Sigmoid colon (tissue), 7 donors: ENCODE data around the gene FGFR4. TPM values are rescaled to one million over a fixed set of nuclear protein-coding genes. Genes with fewer than 3 reads are reported as not detected.

ENCODE experiments used
- DNase-seq: peaks from one replicate; pipeline ENCODE4 v3.0.0-alpha.2; 2019
- H3K27ac ChIP-seq, 4 donors: fragments of 200-600 bp; sonication (generic); one replicate each; pipeline ENCODE4 v1.5.1; 2016 to 2019; ENCODE audit warnings: mild to moderate bottlenecking in 1 of 4
- H3K27me3 ChIP-seq, 3 donors: fragments of 200-600 bp; sonication (generic); one replicate each; pipeline ENCODE4 v1.5.1; 2019; ENCODE audit warnings: mild to moderate bottlenecking in 1 of 3
- H3K36me3 ChIP-seq, 4 donors: fragments of 200-600 bp; sonication (generic); one replicate each; pipeline ENCODE4 v1.5.1; 2016 to 2019
- H3K4me1 ChIP-seq, 4 donors: fragments of 200-600 bp; sonication (generic); one replicate each; pipeline ENCODE4 v1.5.1; 2017 to 2019
- H3K4me3 ChIP-seq, 4 donors: fragments of 200-600 bp; sonication (generic); one replicate each; pipeline ENCODE4 v1.5.1; 2017 to 2019; ENCODE audit warnings: mild to moderate bottlenecking in 2 of 4, moderate library complexity in 1 of 4
- H3K9me3 ChIP-seq, 4 donors: fragments of 200-600 bp in 3 of 4; sonication (generic) in 3 of 4; one replicate each; pipeline versions ENCODE4 v1.5.1 to v1.6.1; 2013 to 2019
- CTCF ChIP-seq, 4 experiments: fragments of 450-650 bp in 3 of 4; fragments of 200-600 bp in 1 of 4; IDR thresholded peaks; one replicate each; pipeline ENCODE4 v1.5.1; 2016 to 2019; ENCODE audit warnings: antibody characterized with exemption in 4 of 4, mild to moderate bottlenecking in 3 of 4, moderate library complexity in 2 of 4
- EP300 ChIP-seq, 4 donors: sonication (generic); formaldehyde crosslinking; IDR thresholded peaks; one replicate each; pipeline ENCODE4 v1.6.1; 2017; ENCODE audit warnings: antibody characterized with exemption in 4 of 4
- POLR2A ChIP-seq, 2 donors: fragments of 450-650 bp; IDR thresholded peaks; one replicate each; pipeline ENCODE4 v1.6.1; 2016; ENCODE audit warnings: antibody characterized with exemption in 2 of 2, mild to moderate bottlenecking in 2 of 2, moderate library complexity in 2 of 2
- POLR2AphosphoS5 ChIP-seq, 4 donors: sonication (generic); formaldehyde crosslinking; IDR thresholded peaks; one replicate each; pipeline ENCODE4 v1.6.1; 2017; ENCODE audit warnings: antibody characterized with exemption in 4 of 4
- WGBS, 2 donors: extraction: QIAGEN DNeasy Blood & Tissue Kit; methylation state at CpG; one replicate each; pipeline ENCODE4 v1.1.7; 2013; 5-methylcytosine and 5-hydroxymethylcytosine counted together
- intact Hi-C: fragments of 100-400 bp; cut with DNase I; formaldehyde crosslinking; loops from one replicate; pipeline ENCODE4 v1.15.1; 2023
- polyA plus RNA-seq, 3 donors: library from polyadenylated mRNA; stranded (reverse); fragments of 200-250 nt; gene quantifications; one replicate each; pipeline ENCODE4 v1.2.3, GENCODE V29; 2013
- total RNA-seq, 4 donors: library from RNA; depleted of rRNA; stranded (reverse); fragments of >200 nt; gene quantifications; one replicate each; pipeline ENCODE4 v1.1.0, GENCODE V29; 2016
- donor health status: healthy with polysubstance abuse.
- donor health status: Bipolar disorder and iron deficiency.
- donor health status: healthy.

The FGFR4 gene
- total and polyA plus RNA-seq, 7 donors, result 3.0 to 45.0 (median 6.6) TPM

- Histone ChIP-seq H3K4me1 (peaks cover 0 to 23% (median 4%) of the 10 kb centered on the region in 4 donors), H3K27ac (no peak overlapping the region), H3K27me3 (peaks cover 0 to 10% (median 10%) of the 10 kb centered on the region in 3 donors), H3K4me3 (no peak overlapping the region), H3K9me3 (no peaks in the 10 kb centered on the region), H3K36me3 (no peaks in the 10 kb centered on the region)
- intact Hi-C loops, result no loop called here
- WGBS, 2 donors, result 92 to 95% methylated on average over 40 of the region's 40 CpGs
- no peak for DNase-seq
- no peak for TF ChIP-seq POLR2A (IDR thresholded peaks at IDR 0.05)
- TF ChIP-seq EP300 (IDR thresholded peaks at IDR 0.05), result no peak
- no peak for TF ChIP-seq CTCF (IDR thresholded peaks at IDR 0.05)
- no peak for TF ChIP-seq POLR2AphosphoS5 (IDR thresholded peaks at IDR 0.05)
Measured at GRCh38 chr5:177093082-177093712, 6.5 kb downstream of the FGFR4 start.

GRCh38 chr5:177093803-177094202 is 7.1 kb downstream of the FGFR4 start:
- Histone ChIP-seq H3K27ac (peak overlapping the region in 1 of 4 donors; percentile 23), H3K36me3 (no peaks in the 10 kb centered on the region), H3K9me3 (no peaks in the 10 kb centered on the region), H3K4me3 (no peak overlapping the region), H3K4me1 (peaks cover 0 to 23% (median 4%) of the 10 kb centered on the region in 4 donors), H3K27me3 (peaks cover 0 to 4% (median 4%) of the 10 kb centered on the region in 3 donors)
- no peak for TF ChIP-seq POLR2A (IDR thresholded peaks at IDR 0.05)
- TF ChIP-seq CTCF (IDR thresholded peaks at IDR 0.05), result no peak
- no peak for TF ChIP-seq EP300 (IDR thresholded peaks at IDR 0.05)
- no peak for TF ChIP-seq POLR2AphosphoS5 (IDR thresholded peaks at IDR 0.05)
- WGBS, 2 donors, result 90 to 96% methylated on average over 6 of the region's 6 CpGs
- intact Hi-C loops, result no loop called here
- DNase-seq, result no peak

GRCh38 chr5:177094224-177095087 is 7.7 kb downstream of the FGFR4 start:
- DNase-seq, result peak; percentile 96
- intact Hi-C loops, result no loop called here
- H3K27me3 ChIP-seq, result no peaks in the 10 kb centered on the region
- 72 to 76% methylated on average over 12 of the region's 12 CpGs for WGBS, 2 donors
- TF ChIP-seq CTCF (IDR thresholded peaks at IDR 0.05), result no peak
- TF ChIP-seq POLR2AphosphoS5 (IDR thresholded peaks at IDR 0.05), result peak; percentile 67 to 90 (median 85)
- no peak for TF ChIP-seq POLR2A (IDR thresholded peaks at IDR 0.05)
- TF ChIP-seq EP300 (IDR thresholded peaks at IDR 0.05), result peak in 1 of 4 donors; percentile 47
- H3K9me3 ChIP-seq, result no peaks in the 10 kb centered on the region
- H3K4me3 ChIP-seq, result no peak overlapping the region
- H3K36me3 ChIP-seq, result no peaks in the 10 kb centered on the region
- H3K4me1 ChIP-seq, result peaks cover 0 to 19% (median 4%) of the 10 kb centered on the region in 4 donors
- peak overlapping the region in 3 of 4 donors; percentile 20 to 53 (median 45) for H3K27ac ChIP-seq

GRCh38 chr5:177095088-177095669 is 8.5 kb downstream of the FGFR4 start:
- intact Hi-C loops, result no loop called here
- Histone ChIP-seq H3K4me3 (no peak overlapping the region), H3K4me1 (peaks cover 0 to 13% (median 4%) of the 10 kb centered on the region in 4 donors), H3K36me3 (no peaks in the 10 kb centered on the region), H3K27ac (peak overlapping the region in 3 of 4 donors; percentile 20 to 53 (median 45)), H3K9me3 (no peaks in the 10 kb centered on the region), H3K27me3 (no peaks in the 10 kb centered on the region)
- no peak for DNase-seq
- no peak for TF ChIP-seq POLR2A (IDR thresholded peaks at IDR 0.05)
- TF ChIP-seq EP300 (IDR thresholded peaks at IDR 0.05), result no peak
- TF ChIP-seq CTCF (IDR thresholded peaks at IDR 0.05), result no peak
- 75 to 79% methylated on average over 28 of the region's 28 CpGs for WGBS, 2 donors
